HG03378 (cell line): ENCODE results near the gene CXCL1.

ENCODE experiments used
- ATAC-seq: cut with Tn5 transposase; IDR thresholded peaks from one replicate; pipeline ENCODE4 v1.9.1; 2021; ENCODE audit warnings: mild to moderate bottlenecking, moderate library complexity; ENCODE audit not compliant: unreplicated experiment

Gene CXCL1

DNA sequence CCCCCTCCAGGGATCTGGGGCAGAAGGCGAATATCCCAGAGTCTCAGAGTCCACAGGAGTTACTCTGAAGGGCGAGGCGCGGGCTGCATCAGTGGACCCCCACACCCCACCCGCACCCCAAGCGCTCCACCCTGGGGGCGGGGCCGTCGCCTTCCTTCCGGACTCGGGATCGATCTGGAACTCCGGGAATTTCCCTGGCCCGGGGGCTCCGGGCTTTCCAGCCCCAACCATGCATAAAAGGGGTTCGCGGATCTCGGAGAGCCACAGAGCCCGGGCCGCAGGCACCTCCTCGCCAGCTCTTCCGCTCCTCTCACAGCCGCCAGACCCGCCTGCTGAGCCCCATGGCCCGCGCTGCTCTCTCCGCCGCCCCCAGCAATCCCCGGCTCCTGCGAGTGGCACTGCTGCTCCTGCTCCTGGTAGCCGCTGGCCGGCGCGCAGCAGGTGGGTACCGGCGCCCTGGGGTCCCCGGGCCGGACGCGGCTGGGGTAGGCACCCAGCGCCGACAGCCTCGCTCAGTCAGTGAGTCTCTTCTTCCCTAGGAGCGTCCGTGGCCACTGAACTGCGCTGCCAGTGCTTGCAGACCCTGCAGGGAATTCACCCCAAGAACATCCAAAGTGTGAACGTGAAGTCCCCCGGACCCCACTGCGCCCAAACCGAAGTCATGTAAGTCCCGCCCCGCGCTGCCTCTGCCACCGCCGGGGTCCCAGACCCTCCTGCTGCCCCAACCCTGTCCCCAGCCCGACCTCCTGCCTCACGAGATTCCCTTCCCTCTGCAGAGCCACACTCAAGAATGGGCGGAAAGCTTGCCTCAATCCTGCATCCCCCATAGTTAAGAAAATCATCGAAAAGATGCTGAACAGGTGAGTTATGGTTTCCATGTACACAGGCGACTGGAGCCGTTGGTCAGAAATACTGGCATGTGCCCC lies at the start of gene CXCL1:
CXCL1 (plus strand) TSS at position 264 of the 926 bp plus-strand sequence; CDS start at position 342, 78 bp downstream.
- ATAC-seq, result no peak

DNA sequence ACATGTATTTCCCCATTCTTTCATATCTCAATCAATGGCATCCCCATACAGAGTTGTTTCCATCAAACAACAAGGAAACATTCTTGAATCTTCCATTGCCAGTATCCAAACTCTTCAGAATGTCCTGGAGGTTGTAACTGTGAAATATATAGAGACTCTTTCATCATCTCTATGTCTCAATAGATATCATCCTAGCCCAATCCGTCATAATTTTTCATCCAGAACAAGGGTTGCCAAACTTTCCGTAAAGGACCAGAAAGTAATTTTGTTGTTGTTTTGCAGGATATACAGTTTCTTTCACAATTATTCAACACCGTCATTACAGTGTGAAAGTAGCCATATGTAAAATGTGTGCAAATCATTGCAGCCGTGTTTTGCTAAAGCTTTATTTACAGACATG lies 47.9 kb upstream of the CXCL1 start:
- no peak for ATAC-seq

DNA sequence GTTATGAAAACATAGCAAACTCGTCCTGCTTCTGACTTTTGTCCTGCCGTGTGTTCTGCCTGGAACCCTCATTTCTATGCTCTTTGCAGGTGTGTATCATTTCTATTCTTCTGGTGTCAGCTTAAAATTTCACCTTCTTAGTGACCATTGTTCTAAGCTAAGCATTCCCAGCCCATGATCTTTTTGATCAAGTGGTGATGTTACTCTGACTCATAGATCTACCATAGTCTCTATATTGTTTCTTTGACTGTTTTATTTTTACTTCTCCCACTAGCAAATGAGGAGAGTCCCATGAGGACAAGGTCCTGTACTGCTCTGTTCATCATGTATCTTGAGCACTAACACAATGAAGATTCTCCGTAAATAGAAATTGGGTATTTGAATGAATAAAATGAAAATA lies 46.8 kb upstream of the CXCL1 start:
- no peak for ATAC-seq

DNA sequence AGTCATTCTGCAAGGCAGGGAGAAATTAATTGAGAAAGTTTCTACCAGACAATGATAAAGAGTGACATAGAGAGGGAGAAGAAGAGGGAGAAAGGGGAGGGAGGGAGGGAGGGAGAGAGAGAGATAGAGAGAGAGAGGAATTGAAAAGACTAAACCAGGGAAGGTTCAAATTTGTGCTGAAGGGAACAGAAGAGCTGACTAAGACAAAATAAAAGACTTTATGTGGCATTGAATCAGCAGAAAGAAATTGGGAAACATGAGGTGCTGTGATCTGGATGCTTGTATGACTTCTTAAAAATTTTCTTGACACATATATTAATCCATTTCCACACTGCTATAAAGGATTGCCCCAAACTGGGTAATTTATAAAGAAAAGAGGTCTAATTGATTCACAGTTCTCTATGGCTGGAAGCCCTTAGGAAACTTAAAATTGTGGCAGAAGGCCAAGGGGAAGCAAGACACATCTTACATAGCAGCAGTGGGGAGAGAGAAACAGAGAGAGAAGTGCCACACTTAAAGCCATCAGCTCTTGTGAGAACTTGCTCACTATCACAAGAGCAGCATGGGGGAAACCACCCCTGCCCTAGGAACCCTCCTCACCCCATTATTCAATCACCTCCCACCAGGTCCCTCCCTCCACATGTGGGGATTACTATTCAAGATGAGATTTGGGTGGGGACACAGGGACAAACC lies 46.2 kb upstream of the CXCL1 start:
- ATAC-seq, result no peak

DNA sequence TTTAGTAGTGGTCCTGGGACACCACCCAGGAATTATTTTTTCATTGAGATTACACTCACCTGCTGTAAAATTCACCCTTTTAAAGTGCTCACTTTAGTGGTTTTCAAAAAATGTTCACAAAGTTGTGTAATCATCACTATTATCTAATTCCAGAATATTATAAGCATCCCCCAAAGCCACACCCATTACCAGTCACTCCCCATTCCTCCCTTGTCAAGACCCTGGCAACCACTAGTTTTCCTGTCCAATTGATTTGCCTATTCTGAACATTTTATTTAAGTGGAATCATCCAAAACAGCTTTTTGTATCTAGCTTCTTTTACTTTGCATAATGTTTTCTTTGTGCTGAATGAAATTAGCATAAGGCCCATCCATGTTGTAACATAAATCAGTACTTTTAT lies 45.4 kb upstream of the CXCL1 start:
- no peak for ATAC-seq

DNA sequence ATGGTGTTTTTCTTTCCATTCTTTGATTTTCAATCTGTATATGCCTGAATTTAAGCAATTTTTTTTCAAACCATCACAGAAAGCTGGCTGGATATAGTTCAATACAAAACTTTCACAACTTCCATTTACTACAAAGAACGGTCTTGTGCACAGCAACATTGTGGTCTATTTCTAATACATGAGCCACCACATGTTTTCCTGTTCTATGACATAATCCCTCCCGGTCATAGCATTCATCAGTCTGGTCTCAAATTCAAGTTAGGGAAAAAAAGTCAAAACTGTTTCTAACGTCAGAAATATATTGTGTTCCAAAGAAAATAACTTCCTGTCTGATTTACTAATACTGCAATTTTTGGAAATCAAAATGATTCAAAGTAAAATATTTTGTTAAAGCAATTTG lies 40.2 kb upstream of the CXCL1 start:
- ATAC-seq, result no peak

DNA sequence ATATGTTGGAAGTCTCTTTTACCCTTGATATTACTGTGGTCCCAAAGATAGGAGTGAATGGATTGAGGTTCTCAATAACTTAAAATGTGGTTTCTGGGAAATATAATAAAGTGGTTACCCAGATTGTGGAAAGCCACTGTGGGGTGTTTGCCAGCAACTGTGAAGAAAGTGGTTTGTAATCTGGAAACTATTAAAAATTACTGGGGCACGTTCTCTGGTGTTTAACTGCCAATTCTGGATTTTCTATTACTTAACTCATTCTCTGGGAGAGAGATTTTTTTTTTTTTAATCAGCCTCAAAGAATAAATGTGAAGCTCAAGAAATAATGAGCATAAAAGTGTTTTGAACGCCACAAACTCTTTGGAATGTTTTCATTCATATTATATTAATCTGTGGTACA lies 37.6 kb upstream of the CXCL1 start:
- no peak for ATAC-seq

DNA sequence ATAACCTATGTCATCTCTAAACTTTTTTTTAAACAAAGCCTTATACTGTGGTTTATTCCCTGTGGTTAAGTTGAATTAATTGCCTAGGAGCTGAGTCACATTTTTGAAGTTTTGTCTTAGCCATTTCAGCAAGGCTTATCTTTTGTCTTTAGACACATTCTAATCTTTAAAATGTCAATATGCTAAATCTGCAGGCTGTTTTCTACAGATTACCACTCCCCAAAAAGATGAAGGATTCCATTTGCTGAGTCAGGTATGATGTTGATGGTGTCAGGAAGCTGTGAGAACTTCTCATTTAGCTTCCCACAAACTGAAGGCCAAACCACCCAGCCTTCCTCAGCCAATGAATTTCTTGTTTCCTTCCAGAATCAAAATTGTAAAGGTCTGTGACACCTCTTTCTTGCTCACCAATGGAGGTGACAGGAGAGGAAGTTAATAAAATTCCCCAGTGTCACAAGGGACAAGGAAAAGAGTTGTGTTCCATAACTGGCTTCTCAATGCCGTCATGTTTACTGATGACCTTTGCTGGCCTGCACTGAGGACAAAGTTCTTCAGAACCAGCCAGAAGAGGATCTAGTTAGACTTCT lies 36.4 kb upstream of the CXCL1 start:
- ATAC-seq, result no peak

DNA sequence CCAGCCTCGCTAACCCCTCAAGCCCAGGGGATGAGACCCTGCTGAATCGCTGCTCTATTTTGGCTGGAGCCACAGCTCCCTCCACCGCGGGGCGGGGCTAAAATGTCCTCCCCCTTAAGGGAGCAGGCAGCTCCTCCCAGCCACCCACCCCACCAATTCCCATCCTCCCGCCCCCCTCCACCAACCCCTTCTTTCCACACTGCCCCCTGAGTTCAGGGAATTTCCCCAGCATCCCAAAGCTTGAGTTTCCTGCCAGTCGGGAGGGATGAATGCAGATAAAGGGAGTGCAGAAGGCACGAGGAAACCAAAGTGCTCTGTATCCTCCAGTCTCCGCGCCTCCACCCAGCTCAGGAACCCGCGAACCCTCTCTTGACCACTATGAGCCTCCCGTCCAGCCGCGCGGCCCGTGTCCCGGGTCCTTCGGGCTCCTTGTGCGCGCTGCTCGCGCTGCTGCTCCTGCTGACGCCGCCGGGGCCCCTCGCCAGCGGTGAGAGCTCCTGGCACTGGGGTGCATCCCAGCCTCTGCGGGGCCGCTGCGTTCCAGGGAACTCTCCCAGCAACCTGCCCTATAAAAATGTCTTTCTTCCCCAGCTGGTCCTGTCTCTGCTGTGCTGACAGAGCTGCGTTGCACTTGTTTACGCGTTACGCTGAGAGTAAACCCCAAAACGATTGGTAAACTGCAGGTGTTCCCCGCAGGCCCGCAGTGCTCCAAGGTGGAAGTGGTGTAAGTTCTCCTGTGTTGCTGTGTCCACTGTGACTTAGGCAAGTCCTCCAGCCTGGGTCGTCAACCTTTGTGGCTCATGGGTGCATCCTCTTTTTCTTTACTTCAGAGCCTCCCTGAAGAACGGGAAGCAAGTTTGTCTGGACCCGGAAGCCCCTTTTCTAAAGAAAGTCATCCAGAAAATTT lies 32.6 kb upstream of the CXCL1 start, which contains the start of gene CXCL6:
CXCL6 (plus strand) TSS at position 306 of the 907 bp plus-strand sequence; CDS start at position 379, 73 bp downstream.
- no peak for ATAC-seq

DNA sequence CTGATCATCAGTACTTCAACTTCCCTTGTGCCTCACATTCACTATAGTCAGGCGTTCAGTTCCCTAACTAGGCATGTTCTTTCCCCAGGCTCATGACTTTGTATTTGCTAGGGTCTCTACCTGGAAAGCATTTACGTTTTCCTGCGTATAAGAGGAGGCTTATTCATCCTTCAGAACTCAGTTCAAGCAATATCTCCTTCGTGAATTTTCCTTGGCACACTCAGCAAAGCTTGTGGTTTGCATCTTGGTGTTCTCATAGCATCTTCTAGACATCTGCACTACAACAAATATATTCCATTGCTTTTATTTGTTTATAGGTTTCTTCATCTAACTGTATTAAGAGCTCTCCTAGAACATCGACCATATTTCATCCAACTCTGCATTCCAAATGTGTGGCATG lies 30.1 kb upstream of the CXCL1 start:
- no peak for ATAC-seq

DNA sequence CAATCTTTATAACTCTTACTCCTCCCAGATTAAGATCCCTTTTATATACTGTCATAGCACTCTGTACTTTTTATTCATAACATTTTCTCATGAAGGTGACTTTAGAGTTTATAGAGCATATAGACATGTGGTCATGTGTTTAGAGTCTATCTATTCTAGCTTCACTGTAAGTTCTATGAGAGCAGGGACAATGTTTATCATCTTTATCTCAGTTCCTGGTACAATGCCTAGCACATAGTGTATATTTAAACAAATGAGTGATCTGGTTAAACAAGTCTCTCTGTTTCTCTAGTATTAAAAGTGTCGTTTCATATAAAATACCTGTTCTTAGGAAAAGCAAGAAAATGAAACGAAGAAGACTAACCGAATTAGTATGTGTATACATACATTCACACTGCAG lies 29.5 kb upstream of the CXCL1 start:
- ATAC-seq, result no peak

DNA sequence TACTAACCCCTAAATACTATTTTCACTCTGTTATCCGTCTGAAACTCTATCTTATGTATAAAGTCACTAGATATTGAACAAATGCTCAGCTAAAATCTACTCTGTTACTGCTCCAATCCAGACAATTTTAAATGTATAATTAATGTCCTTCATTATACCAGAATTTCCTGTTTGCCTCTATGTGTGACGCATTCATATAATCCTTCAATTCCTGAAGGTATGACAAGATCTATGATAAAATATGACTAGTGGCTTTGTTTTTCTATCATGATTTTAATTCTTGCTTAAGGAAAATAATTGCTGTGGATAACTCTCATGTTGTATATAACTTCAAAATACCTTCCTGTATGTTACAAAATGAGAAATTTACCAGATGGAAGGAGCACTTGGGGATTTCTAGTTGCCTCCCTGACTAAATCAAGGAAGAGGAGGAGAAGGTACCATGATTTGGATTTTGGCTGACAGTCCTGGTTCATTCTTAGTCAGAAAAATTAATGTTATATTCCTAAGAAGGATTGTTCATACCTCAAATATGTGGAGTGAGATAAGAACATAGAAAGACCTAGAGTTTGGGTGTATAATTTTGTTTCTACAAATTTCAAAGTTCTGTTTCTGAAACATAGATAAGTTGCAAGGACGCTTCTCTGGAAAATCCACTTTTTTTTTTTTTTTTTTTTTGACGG lies 27.8 kb upstream of the CXCL1 start:
- ATAC-seq, result no peak

DNA sequence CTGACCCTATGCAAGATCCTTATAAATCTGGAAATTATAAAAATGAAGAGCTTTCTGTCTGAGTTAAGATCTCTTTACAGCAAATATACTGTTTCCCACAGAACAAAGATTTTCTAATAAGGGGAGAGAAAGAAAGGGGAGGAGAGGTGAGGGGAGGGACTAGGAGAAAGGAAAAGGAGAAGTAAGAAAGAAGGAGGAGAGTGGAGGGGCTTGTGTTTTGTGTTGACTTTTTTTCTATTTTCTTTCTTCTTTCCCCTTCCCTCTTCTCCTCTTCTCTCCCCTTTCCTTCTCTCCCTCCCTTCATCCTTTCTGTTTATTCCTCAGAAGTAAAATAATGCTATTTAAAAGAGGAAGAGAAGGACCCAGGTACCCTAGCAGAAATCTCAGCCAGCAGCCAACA lies 26.5 kb upstream of the CXCL1 start:
- no peak for ATAC-seq

DNA sequence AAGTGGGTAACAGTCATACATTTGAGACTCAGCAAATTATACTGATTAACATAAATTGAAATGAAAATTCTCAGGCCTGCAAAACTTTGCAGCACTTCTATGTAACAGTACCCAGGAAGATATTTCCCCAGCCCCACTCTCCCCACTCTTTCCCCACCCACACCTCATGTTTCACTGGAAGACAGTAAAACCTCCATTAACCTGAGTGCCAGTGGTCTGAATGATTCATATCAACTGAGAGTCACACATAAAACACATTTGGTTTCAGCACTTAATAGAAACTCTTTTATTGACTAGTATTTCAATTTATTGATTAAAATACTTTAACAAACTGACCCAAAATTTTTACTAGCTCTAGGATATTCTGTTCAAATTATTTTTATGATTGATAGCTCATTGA lies 25.8 kb upstream of the CXCL1 start:
- ATAC-seq, result no peak

DNA sequence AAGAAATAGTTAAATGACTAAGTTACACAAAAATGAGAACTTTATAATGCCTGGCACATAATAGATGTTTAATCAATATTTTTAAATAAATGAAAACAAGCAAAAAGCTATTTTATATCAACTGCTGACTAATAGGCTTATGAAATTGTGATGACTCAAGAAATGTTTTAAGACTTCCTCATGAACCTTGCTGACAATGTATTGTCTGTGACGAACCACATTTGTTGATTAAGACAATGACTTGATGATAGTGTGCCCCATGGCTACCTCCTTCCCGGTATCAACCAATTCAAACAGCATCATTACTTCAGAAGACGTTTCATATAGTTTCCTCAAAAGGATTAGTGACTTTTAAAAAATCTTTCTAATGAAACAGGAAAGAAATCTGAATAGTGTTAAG lies 24.8 kb upstream of the CXCL1 start:
- no peak for ATAC-seq

DNA sequence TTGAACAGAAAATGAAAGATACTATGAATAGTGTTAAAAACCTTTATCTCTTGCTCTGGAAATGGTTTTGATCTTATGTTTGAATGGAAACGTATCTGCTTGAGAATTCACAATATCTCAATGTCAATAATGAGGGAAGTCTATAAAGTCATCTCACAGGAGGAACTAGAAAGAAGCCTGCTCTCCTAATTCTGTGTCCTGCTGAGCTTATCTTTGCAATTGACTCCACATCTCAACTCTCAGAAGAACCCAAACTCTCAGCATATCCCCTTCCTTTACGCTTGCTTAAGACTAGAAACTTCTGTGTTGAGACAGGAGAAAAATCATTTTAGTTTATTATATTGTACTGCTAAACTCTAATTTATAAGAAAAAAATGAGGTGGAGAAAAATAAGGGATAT lies 24.4 kb upstream of the CXCL1 start:
- ATAC-seq, result no peak

DNA sequence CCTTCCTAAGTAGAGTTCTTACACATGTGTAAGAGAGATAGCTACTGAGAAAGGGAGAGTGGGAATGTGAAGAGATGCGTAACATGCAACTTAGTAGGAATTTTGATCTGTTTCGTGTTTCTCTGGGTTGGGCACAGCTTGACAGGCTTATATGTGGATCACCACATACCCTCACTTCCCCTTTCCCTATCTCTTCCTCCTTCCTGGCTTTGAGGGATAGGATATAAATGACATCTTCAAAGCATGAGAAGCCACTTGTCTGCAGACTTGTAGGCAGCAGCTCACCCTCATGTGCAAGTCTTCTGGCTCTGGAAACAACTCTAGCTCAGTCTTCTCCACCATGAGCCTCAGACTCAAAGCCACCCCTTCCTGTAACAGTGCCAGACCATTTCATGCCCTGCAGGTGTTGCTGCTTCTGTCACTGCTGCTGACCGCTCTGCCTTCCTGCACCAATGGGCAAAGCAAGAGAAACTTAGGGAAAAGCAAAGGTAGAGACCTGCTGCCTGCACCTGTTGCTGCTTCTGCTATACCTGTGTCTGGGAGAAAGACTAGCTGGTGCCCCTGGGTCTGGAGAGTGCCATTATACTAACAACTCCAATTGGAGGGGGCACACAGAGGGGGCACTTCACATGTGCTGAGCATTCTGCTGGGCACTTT lies 21.5 kb upstream of the CXCL1 start:
- ATAC-seq, result no peak

DNA sequence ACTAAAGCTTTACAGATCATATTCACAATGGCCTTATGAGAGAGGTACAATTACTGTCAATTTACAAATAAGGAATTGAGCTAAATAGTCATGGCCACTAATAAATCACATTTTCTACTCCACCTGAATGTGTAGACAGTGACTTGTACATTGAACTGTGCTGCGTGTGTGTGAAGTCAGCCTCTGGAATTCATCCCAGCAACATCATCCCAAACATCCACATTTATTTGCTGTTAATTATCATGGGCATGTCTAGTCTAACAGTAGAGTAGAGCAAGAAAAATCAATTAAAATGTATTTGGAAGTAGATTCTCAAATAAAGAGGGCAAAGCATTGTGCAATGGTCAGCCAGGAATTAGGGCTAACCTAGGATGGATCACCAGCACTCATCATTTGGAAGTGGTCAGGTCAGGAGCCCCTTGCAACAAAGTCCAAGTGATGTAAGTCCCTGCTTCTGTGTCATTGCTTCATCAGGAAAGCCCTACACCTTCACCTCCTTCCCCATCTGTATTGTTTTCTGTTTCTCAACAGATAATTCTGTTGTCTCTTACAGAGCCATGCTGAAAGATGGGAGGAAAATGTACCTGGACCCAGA lies 20.9 kb upstream of the CXCL1 start:
- ATAC-seq, result no peak

DNA sequence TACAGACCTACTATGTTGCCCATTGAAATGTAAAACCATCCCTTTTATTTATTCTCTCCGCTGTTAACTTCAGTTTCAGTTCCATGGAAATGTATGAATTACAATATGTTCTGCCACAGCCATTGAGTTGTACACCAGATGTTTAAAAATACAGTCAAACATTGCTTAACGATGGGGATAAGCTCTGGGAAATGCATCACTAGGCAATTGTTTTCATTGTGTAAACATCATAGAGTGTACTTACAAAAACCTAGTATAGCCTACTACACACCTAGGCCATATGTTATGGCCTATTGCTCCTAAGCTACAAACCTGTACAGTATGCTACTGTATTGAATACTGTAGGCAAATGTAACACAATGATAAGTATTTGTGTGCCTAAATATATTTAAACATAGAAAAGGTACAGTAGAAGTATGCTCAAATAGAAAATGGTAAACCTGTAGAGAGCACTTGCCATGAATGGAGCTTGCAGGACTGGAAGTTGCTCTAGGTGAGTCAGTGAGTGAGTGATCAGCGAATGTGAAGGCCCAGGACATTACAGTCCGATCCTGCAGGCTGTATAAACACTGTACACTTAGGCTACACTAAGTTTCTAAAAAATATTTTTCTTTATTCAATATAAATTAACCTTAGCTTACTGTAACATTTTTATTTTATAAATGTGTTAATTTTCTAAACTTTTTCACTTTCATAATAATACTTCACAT lies 18.8 kb upstream of the CXCL1 start:
- no peak for ATAC-seq
